Neural cell (in vitro differentiated cells): ENCODE results near the gene TRAM2. TPM values are rescaled to one million over a fixed set of nuclear protein-coding genes. Genes with fewer than 3 reads are reported as not detected.

Experiments used
- H2AFZ ChIP-seq: fragments of 200-600, 300-800 bp; sonication (generic), shearing (Covaris generic); 2 replicates; pipeline ENCODE4 v1.6.0; 2014; ENCODE audit warnings: low read depth, mild to moderate bottlenecking, antibody characterized with exemption, low read length, moderate library complexity
- H3F3A ChIP-seq: fragments of 200-600 bp; shearing (Covaris generic); 2 replicates; pipeline ENCODE4 v1.6.1; 2016; ENCODE audit warnings: mild to moderate bottlenecking, moderate library complexity, mixed read lengths, antibody characterized with exemption, low read length; ENCODE audit not compliant: insufficient read depth, poor library complexity, severe bottlenecking
- H3K27ac ChIP-seq: fragments of 200-600, 300-800 bp; sonication (generic), shearing (Covaris generic); 2 replicates; pipeline ENCODE4 v1.5.1; 2014; ENCODE audit warnings: mild to moderate bottlenecking, low read length, moderate library complexity
- H3K27me3 ChIP-seq: fragments of 300-800, 200-600 bp; sonication (generic), shearing (Covaris generic); 2 replicates; pipeline ENCODE4 v1.6.0; 2014; ENCODE audit warnings: mild to moderate bottlenecking, low read depth, low read length, moderate library complexity; ENCODE audit not compliant: insufficient read depth
- H3K36me3 ChIP-seq: fragments of 300-800, 200-600 bp; sonication (generic), shearing (Covaris generic); 2 replicates; pipeline ENCODE4 v1.5.1; 2014; ENCODE audit warnings: mild to moderate bottlenecking, antibody characterized with exemption, low read length, moderate library complexity; ENCODE audit not compliant: insufficient read depth
- H3K4me2 ChIP-seq: fragments of 300-800, 200-600 bp; sonication (generic), shearing (Covaris generic); 2 replicates; pipeline ENCODE4 v1.6.0; 2014; ENCODE audit warnings: mild to moderate bottlenecking, low read length
- H3K4me3 ChIP-seq: fragments of 300-800, 200-600 bp; sonication (generic), shearing (Covaris generic); 2 replicates; pipeline ENCODE4 v1.5.1; 2014; ENCODE audit warnings: mild to moderate bottlenecking, low read length, moderate library complexity
- H3K79me2 ChIP-seq: fragments of 200-600 bp; shearing (Covaris generic); replicated peaks from 2 replicates; pipeline ENCODE4 v1.6.0; 2014; ENCODE audit warnings: mild to moderate bottlenecking, low read length, moderate library complexity; ENCODE audit not compliant: insufficient read depth
- H3K9ac ChIP-seq: fragments of 300-800, 200-600 bp; sonication (generic), shearing (Covaris generic); 2 replicates; pipeline ENCODE4 v1.6.1; 2016; ENCODE audit warnings: mild to moderate bottlenecking, low read length, mixed read lengths
- H3K9me2 ChIP-seq: fragments of 200-600 bp; shearing (Covaris generic); 2 replicates; pipeline ENCODE4 v1.6.1; 2016; ENCODE audit warnings: mild to moderate bottlenecking, low read length, mixed read lengths; ENCODE audit not compliant: insufficient read depth
- H3K9me3 ChIP-seq: fragments of 200-600, 300-800 bp; sonication (generic), shearing (Covaris generic); 2 replicates; pipeline ENCODE4 v1.6.1; 2016; ENCODE audit warnings: mild to moderate bottlenecking, mixed run types, low read length, moderate library complexity, mixed read lengths
- H4K20me1 ChIP-seq: fragments of 200-600 bp; shearing (Covaris generic); 2 replicates; pipeline ENCODE4 v1.6.1; 2016; ENCODE audit warnings: mild to moderate bottlenecking, mixed run types; ENCODE audit not compliant: insufficient read depth
- EP300 ChIP-seq: fragments of 450-650 bp; conservative IDR thresholded peaks from 2 replicates; pipeline ENCODE4 v1.6.1; 2014; ENCODE audit warnings: antibody characterized with exemption, mild to moderate bottlenecking, moderate library complexity; ENCODE audit not compliant: poor library complexity, severe bottlenecking
- EZH2 ChIP-seq: fragments of 200-600, 300-800 bp; shearing (Covaris generic), sonication (generic); IDR thresholded peaks from 2 replicates; pipeline ENCODE4 v1.6.1; 2014; ENCODE audit warnings: antibody characterized with exemption, low read length, borderline replicate concordance, mild to moderate bottlenecking; ENCODE audit not compliant: insufficient read depth, poor library complexity, severe bottlenecking
- MXI1 ChIP-seq: fragments of 450-650 bp; conservative IDR thresholded peaks from 2 replicates; pipeline ENCODE4 v1.6.1; 2014; ENCODE audit warnings: antibody characterized with exemption, mild to moderate bottlenecking; ENCODE audit not compliant: poor library complexity, severe bottlenecking
- POLR2AphosphoS5 ChIP-seq: IDR thresholded peaks from 2 replicates; pipeline ENCODE4 v1.6.1; 2012
- RAD21 ChIP-seq: fragments of 450-650 bp; conservative IDR thresholded peaks from 2 replicates; pipeline ENCODE4 v1.6.1; 2014; ENCODE audit warnings: antibody characterized with exemption, mild to moderate bottlenecking, moderate library complexity
- SMC3 ChIP-seq: fragments of 450-650 bp; conservative IDR thresholded peaks from 2 replicates; pipeline ENCODE4 v1.6.1; 2014; ENCODE audit warnings: antibody characterized with exemption, mild to moderate bottlenecking, moderate library complexity; ENCODE audit not compliant: poor library complexity
- TAF1 ChIP-seq: IDR thresholded peaks from 2 replicates; pipeline ENCODE4 v1.6.1; 2012; ENCODE audit warnings: low read depth
- polyA plus RNA-seq: library from polyadenylated mRNA; depleted of rRNA; stranded (reverse); fragments of >200 nt; gene quantifications from 2 replicates; pipeline ENCODE4 v1.2.3, GENCODE V29; 2014
- TF ChIP-seq, protein P1 (sequence below): IDR thresholded peaks from 2 replicates; pipeline ENCODE4 v1.6.1; 2012; ENCODE audit warnings: borderline replicate concordance
- TF ChIP-seq, protein P2 (sequence below): fragments of 450-650 bp; IDR thresholded peaks from 2 replicates; pipeline ENCODE4 v1.5.1; 2014; ENCODE audit warnings: antibody characterized with exemption, mild to moderate bottlenecking, moderate library complexity; ENCODE audit not compliant: poor library complexity, severe bottlenecking

TRAM2 gene
- polyA plus RNA-seq, 1 donor from 2014 or later, result 0.41 TPM

DNA sequence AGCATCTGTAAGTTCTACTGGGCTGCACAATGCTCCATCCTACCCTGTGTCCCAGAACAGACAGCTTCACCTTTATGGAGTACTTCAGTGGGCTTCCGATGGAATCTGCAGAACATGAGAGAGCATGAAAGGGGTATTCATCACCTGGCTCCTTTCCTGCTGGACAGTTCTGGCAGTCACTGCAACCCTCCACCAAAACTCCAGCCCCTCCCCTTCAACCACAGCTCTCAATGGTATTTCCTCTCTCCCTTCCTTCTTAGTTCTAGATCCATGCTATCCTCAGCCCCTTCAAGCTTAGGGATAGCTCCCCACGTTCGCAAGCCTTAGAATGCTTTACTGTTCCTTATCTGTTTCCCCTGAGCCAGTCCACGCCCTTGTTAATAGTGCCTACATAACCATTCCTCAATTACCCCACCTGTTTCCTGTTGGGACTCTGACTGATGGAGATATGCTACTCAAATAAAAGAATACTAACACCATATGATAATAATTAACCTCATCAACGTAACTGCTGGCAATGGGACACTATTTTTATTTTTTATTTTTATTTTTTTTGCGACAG lies 26.8 kb downstream of the TRAM2 start:
- no peaks in the 10 kb centered on the region for H3F3A ChIP-seq
- no peak overlapping the region for H2AFZ ChIP-seq
- H3K27ac ChIP-seq, result no peak overlapping the region
- no peaks in the 10 kb centered on the region for H3K9me2 ChIP-seq
- H3K27me3 ChIP-seq, result no peaks in the 10 kb centered on the region
- H3K9me3 ChIP-seq, result no peaks in the 10 kb centered on the region
- H3K79me2 ChIP-seq, result no peaks in the 10 kb centered on the region
- H4K20me1 ChIP-seq, result no peaks in the 10 kb centered on the region
- H3K9ac ChIP-seq, result no peak overlapping the region
- H3K4me2 ChIP-seq, result no peak overlapping the region
- TF ChIP-seq EZH2, result no peak
- no peak for TF ChIP-seq MXI1
- H3K4me3 ChIP-seq, result no peak overlapping the region
- H3K36me3 ChIP-seq, result no peaks in the 10 kb centered on the region

DNA sequence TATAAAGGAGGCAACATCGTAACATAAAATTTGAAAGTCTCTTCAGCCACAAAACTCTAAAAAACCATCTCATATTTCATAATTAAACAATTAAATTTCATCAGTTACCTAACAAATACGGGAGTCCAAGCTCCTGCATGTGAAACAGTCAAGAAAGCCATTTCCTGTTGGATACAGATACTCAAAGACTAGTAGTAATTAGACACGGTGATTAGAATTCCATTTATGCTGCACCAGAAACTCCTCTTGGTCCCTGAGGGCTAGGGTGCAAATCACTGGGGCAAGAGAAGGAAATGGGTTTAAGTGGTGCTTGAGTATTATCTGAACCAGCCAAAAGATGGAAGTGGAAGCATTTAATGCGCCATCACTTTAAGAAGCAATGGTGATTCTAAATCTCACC lies 27.4 kb downstream of the TRAM2 start:
- H4K20me1 ChIP-seq, result no peaks in the 10 kb centered on the region
- no peaks in the 10 kb centered on the region for H3K9me3 ChIP-seq
- no peaks in the 10 kb centered on the region for H3K79me2 ChIP-seq
- no peak overlapping the region for H3K27ac ChIP-seq
- H2AFZ ChIP-seq, result no peak overlapping the region
- no peaks in the 10 kb centered on the region for H3F3A ChIP-seq
- no peak overlapping the region for H3K4me2 ChIP-seq
- no peak overlapping the region for H3K4me3 ChIP-seq
- no peaks in the 10 kb centered on the region for H3K36me3 ChIP-seq
- TF ChIP-seq, protein P1, sequence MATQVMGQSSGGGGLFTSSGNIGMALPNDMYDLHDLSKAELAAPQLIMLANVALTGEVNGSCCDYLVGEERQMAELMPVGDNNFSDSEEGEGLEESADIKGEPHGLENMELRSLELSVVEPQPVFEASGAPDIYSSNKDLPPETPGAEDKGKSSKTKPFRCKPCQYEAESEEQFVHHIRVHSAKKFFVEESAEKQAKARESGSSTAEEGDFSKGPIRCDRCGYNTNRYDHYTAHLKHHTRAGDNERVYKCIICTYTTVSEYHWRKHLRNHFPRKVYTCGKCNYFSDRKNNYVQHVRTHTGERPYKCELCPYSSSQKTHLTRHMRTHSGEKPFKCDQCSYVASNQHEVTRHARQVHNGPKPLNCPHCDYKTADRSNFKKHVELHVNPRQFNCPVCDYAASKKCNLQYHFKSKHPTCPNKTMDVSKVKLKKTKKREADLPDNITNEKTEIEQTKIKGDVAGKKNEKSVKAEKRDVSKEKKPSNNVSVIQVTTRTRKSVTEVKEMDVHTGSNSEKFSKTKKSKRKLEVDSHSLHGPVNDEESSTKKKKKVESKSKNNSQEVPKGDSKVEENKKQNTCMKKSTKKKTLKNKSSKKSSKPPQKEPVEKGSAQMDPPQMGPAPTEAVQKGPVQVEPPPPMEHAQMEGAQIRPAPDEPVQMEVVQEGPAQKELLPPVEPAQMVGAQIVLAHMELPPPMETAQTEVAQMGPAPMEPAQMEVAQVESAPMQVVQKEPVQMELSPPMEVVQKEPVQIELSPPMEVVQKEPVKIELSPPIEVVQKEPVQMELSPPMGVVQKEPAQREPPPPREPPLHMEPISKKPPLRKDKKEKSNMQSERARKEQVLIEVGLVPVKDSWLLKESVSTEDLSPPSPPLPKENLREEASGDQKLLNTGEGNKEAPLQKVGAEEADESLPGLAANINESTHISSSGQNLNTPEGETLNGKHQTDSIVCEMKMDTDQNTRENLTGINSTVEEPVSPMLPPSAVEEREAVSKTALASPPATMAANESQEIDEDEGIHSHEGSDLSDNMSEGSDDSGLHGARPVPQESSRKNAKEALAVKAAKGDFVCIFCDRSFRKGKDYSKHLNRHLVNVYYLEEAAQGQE, result no peak
- no peak for TF ChIP-seq MXI1
- TF ChIP-seq EP300, result no peak
- H3K27me3 ChIP-seq, result no peaks in the 10 kb centered on the region
- H3K9me2 ChIP-seq, result no peaks in the 10 kb centered on the region
- no peak overlapping the region for H3K9ac ChIP-seq

DNA sequence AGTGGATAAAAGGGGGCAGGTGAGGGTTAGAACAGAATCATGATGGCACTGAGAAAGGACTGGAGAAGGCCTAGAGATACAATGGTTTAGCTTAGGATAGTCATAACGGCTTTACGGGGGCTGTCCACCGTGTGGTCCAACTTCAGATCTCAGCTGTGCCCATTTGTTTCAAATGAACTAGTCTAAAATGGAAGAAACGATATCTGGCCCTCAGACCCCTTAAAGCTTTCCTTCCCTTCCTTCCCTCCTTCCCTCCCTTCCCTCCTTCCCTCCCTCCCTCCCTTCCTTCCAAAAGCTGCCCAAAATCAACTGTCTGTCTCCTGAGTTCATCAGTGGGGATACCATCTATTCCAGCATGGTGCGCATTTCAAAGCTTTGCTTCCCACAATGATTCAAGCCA lies 27.9 kb downstream of the TRAM2 start:
- H3K27me3 ChIP-seq, result no peaks in the 10 kb centered on the region

More for the DNA sequence above, 27.9 kb downstream of the TRAM2 start:
- Histone ChIP-seq H3K9me2 (no peaks in the 10 kb centered on the region), H3K9ac (no peak overlapping the region), H3K4me2 (no peak overlapping the region), H4K20me1 (no peaks in the 10 kb centered on the region), H3K27ac (no peak overlapping the region), H2AFZ (no peak overlapping the region), H3K36me3 (no peaks in the 10 kb centered on the region), H3F3A (no peaks in the 10 kb centered on the region), H3K9me3 (no peaks in the 10 kb centered on the region), H3K4me3 (no peak overlapping the region), H3K79me2 (no peaks in the 10 kb centered on the region)
- no peak for TF ChIP-seq RAD21
- TF ChIP-seq, protein P2, sequence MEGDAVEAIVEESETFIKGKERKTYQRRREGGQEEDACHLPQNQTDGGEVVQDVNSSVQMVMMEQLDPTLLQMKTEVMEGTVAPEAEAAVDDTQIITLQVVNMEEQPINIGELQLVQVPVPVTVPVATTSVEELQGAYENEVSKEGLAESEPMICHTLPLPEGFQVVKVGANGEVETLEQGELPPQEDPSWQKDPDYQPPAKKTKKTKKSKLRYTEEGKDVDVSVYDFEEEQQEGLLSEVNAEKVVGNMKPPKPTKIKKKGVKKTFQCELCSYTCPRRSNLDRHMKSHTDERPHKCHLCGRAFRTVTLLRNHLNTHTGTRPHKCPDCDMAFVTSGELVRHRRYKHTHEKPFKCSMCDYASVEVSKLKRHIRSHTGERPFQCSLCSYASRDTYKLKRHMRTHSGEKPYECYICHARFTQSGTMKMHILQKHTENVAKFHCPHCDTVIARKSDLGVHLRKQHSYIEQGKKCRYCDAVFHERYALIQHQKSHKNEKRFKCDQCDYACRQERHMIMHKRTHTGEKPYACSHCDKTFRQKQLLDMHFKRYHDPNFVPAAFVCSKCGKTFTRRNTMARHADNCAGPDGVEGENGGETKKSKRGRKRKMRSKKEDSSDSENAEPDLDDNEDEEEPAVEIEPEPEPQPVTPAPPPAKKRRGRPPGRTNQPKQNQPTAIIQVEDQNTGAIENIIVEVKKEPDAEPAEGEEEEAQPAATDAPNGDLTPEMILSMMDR, result no peak
- no peak for TF ChIP-seq MXI1
- TF ChIP-seq EP300, result no peak
- no peak for TF ChIP-seq EZH2
- no peak for TF ChIP-seq SMC3
- TF ChIP-seq TAF1, result no peak
- no peak for TF ChIP-seq POLR2AphosphoS5
- TF ChIP-seq, protein P1, result no peak
